Ascending aorta (tissue), 2 donors: Measurements from ENCODE around the gene EVC. TPM values are rescaled to one million over a fixed set of nuclear protein-coding genes. Genes with fewer than 3 reads are reported as not detected.
A peak's percentile ranks its signal among the peaks of the same experiment; 100 is the strongest.

Source experiments
- DNase-seq, 2 donors: peaks; one replicate each; pipeline ENCODE4 v3.0.0-alpha.2; 2019; ENCODE audit warnings: low spot score in 2 of 2
- H3K27ac ChIP-seq, 2 donors: fragments of 200-600 bp; sonication (generic); one replicate each; pipeline ENCODE4 v1.5.1; 2016 to 2017; ENCODE audit warnings: mild to moderate bottlenecking in 1 of 2
- H3K27me3 ChIP-seq: fragments of 200-600 bp; sonication (generic); one replicate; pipeline ENCODE4 v1.5.1; 2017
- H3K36me3 ChIP-seq, 2 donors: fragments of 200-600 bp; sonication (generic); one replicate each; pipeline ENCODE4 v1.5.1; 2016
- H3K4me1 ChIP-seq, 2 donors: fragments of 200-600 bp; sonication (generic); one replicate each; pipeline ENCODE4 v1.5.1; 2016 to 2017; ENCODE audit warnings: mild to moderate bottlenecking in 1 of 2
- H3K4me3 ChIP-seq, 2 donors: fragments of 200-600 bp; sonication (generic); one replicate each; pipeline ENCODE4 v1.5.1; 2016 to 2017; ENCODE audit warnings: mild to moderate bottlenecking in 1 of 2
- H3K9me3 ChIP-seq, 2 donors: fragments of 200-600 bp; sonication (generic); one replicate each; pipeline ENCODE4 v1.5.1; 2016
- CTCF ChIP-seq, 3 experiments: fragments of 200-600 bp in 2 of 3; fragments of 450-650 bp in 1 of 3; sonication (generic) in 2 of 3; IDR thresholded peaks; one replicate each; pipeline ENCODE4 v1.5.1; 2016 to 2019; ENCODE audit warnings: antibody characterized with exemption in 3 of 3, mild to moderate bottlenecking in 1 of 3, moderate library complexity in 1 of 3
- intact Hi-C: fragments of 100-400 bp; cut with DNase I; formaldehyde crosslinking; loops from one replicate; pipeline ENCODE4 v1.15.1; 2023
- total RNA-seq: library from RNA; depleted of rRNA; stranded (reverse); fragments of >200 nt; gene quantifications from one replicate; pipeline ENCODE4 v1.1.0, GENCODE V29; 2016

EVC gene
- total RNA-seq, 1 donor from 2014 or later: 39.3 TPM

DNA sequence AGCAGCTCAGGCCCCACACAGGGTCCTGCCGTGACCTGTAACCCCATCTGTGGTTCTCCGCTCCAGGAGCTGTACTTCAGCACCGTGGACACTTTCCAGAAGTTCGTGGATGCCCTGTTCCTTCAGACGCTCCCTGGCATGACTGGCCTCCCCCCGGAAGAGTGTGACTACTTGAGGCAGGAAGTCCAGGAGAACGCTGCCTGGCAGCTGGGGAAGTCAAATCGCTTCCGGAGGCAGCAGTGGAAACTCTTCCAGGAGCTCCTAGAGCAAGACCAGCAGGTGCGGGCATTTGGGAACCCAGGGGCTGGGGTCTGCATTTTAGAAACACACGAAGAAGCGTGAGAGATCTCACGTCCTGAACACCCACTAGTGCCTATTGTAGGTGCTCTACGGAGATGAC, 72.5 kb downstream of the EVC start:
- H3K36me3 ChIP-seq: peaks cover 24 to 33% of the 10 kb centered on the region in 2 donors
- intact Hi-C loops: no loop called here
- no peak overlapping the region for H3K27ac ChIP-seq
- no peaks in the 10 kb centered on the region for H3K9me3 ChIP-seq
- TF ChIP-seq CTCF (IDR thresholded peaks at IDR 0.05): no peak
- H3K4me1 ChIP-seq: peaks cover 0 to 4% of the 10 kb centered on the region in 2 donors
- no peaks in the 10 kb centered on the region for H3K27me3 ChIP-seq
- DNase-seq: peak in 1 of 2 donors; percentile 15
- H3K4me3 ChIP-seq: no peak overlapping the region

GRCh38 chr4:5784021-5784420, 73.0 kb downstream of the EVC start:
- Histone ChIP-seq H3K27ac (no peak overlapping the region), H3K4me3 (no peak overlapping the region), H3K9me3 (no peaks in the 10 kb centered on the region), H3K36me3 (peaks cover 29 to 37% of the 10 kb centered on the region in 2 donors), H3K27me3 (no peaks in the 10 kb centered on the region), H3K4me1 (peaks cover 0 to 4% of the 10 kb centered on the region in 2 donors)
- DNase-seq: peak in 1 of 2 donors; percentile 15
- intact Hi-C loops: no loop called here
- TF ChIP-seq CTCF (IDR thresholded peaks at IDR 0.05): no peak

GRCh38 chr4:5784960-5785611, 74.1 kb downstream of the EVC start:
- H3K9me3 ChIP-seq: no peaks in the 10 kb centered on the region
- H3K27me3 ChIP-seq: no peaks in the 10 kb centered on the region
- peaks cover 0 to 4% of the 10 kb centered on the region in 2 donors for H3K4me1 ChIP-seq
- intact Hi-C loops: no loop called here
- H3K4me3 ChIP-seq: no peak overlapping the region
- peak in 1 of 2 donors; percentile 55 for DNase-seq
- TF ChIP-seq CTCF (IDR thresholded peaks at IDR 0.05): no peak
- H3K27ac ChIP-seq: peak overlapping the region; percentile 39 to 83
- H3K36me3 ChIP-seq: peaks cover 31 to 45% of the 10 kb centered on the region in 2 donors

DNA sequence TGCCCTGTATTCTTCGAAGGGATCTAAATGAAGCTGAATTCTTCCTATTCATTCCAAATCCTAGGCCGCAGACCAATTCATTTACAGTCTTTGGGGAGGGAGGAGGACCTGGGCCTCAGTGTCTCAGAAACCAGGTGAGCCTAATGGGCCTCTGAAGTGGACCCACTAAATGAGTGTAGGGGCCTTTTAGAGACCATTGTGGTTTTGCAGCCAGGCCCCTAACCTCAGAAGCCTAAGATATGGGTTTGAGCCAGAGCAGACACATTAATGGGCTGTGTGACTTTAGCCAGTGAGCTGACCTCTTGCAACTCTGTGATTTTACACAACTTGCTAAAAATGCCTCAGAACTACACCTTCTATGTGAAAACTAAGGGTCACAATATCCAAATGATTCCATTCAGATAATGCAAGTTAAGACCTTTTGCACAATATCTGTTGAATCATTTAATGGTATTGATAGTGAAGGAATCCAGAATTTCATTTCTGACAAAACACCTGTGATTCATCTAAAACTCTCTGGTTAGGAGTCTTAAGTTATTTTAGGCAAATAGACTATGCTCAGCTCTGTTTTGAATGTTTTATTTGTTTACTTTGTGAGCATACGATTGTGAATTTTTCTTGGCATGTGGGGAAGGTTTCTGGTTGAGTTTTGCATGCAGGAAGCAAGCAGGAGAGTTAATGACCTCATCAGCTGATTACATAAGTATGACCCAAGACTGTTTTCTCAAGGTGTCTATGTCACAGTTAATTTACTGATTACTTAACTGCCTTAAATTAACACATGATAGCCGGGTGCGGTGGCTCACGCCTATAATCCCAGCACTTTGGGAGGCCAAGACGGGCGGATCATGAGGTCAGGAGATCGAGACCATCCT, 75.0 kb downstream of the EVC start:
- peaks cover 31 to 45% of the 10 kb centered on the region in 2 donors for H3K36me3 ChIP-seq
- no peaks in the 10 kb centered on the region for H3K27me3 ChIP-seq
- peaks cover 0 to 4% of the 10 kb centered on the region in 2 donors for H3K4me1 ChIP-seq
- no peak overlapping the region for H3K4me3 ChIP-seq
- H3K9me3 ChIP-seq: no peaks in the 10 kb centered on the region
- DNase-seq: peak in 1 of 2 donors; percentile 40
- intact Hi-C loops: no loop called here
- no peak for TF ChIP-seq CTCF (IDR thresholded peaks at IDR 0.05)
- peak overlapping the region; percentile 39 to 83 for H3K27ac ChIP-seq

DNA sequence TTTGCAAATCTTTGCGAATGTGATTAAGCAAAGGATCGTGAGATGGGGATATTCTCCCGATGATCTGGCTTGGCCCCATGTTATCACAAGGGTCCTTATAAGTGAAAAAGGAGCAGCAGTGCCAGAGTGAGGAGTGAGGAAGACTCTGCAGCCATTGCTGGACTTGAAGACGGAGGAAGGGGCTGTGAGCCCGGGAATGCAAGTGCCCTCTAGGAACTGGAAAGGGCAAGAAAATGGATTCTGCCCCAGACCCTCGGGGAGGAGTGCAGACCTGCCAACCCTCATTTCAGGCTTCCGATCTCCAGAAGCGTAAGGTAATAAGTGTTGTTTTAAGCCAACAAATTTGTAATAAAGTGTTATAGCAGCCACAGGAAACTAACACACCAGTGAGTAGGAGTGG, 76.3 kb downstream of the EVC start:
- H3K4me1 ChIP-seq: peaks cover 0 to 4% of the 10 kb centered on the region in 2 donors
- no peak overlapping the region for H3K4me3 ChIP-seq
- H3K27me3 ChIP-seq: no peaks in the 10 kb centered on the region
- peaks cover 31 to 46% of the 10 kb centered on the region in 2 donors for H3K36me3 ChIP-seq
- intact Hi-C loops: no loop called here
- DNase-seq: peak in 1 of 2 donors; percentile 42
- no peak overlapping the region for H3K27ac ChIP-seq
- TF ChIP-seq CTCF (IDR thresholded peaks at IDR 0.05): no peak
- no peaks in the 10 kb centered on the region for H3K9me3 ChIP-seq
